ENCODE data around the gene OVOL3.
"Not testable (repeated sequence)": the region's sequence is repeated elsewhere in the genome, so short reads cannot be mapped to it uniquely, and the experiment has no call there.

Gene OVOL3

GRCh38 chr19:36101550-36102327 is 9.2 kb upstream of the OVOL3 start:
- no peak for DNase-seq

- no peak for DNase-seq
Observed at GRCh38 chr19:36103040-36103626, 7.8 kb upstream of the OVOL3 start.

GRCh38 chr19:36103842-36104552 is 6.9 kb upstream of the OVOL3 start:
- DNase-seq = no peak

- no peak for DNase-seq
Observed at GRCh38 chr19:36106441-36106840, 4.5 kb upstream of the OVOL3 start.

GRCh38 chr19:36106991-36107390 is 4.0 kb upstream of the OVOL3 start:
- DNase-seq = no peak

- no peak for DNase-seq
Observed at GRCh38 chr19:36108684-36109083, 2.3 kb upstream of the OVOL3 start.

GRCh38 chr19:36111200-36111539 is 227 bp downstream of the OVOL3 start:
- no peak for DNase-seq

- no peak for DNase-seq
Observed at GRCh38 chr19:36112678-36113077, 1.7 kb downstream of the OVOL3 start.

GRCh38 chr19:36113425-36113824 is 2.5 kb downstream of the OVOL3 start:
- no peak for DNase-seq

- DNase-seq = peak; percentile 17
Observed at GRCh38 chr19:36113894-36114720, 3.2 kb downstream of the OVOL3 start.

GRCh38 chr19:36114721-36115452 is 3.9 kb downstream of the OVOL3 start, which contains the start of gene POLR2I:
TSS of gene POLR2I (minus strand) at chr19:36114875. CDS start at chr19:36114856, 19 bp downstream.
- DNase-seq = peak; percentile 99

- peak; percentile 97 for DNase-seq
Observed at GRCh38 chr19:36115453-36116343, 4.8 kb downstream of the OVOL3 start, which contains the start of gene TBCB. TSS of gene TBCB (plus strand) at chr19:36115468. CDS start at chr19:36115561, 93 bp downstream.

GRCh38 chr19:36116344-36116637 is 5.3 kb downstream of the OVOL3 start:
- DNase-seq = no peak

GRCh38 chr19:36120092-36120983 is 9.4 kb downstream of the OVOL3 start:
- DNase-seq = no peak

GRCh38 chr19:36120984-36121358 is 10.0 kb downstream of the OVOL3 start:
- DNase-seq = no peak

GRCh38 chr19:36121486-36122124 is 10.7 kb downstream of the OVOL3 start:
- no peak for DNase-seq

GRCh38 chr19:36125557-36125956 is 14.6 kb downstream of the OVOL3 start:
- no peak for DNase-seq

- no peak for DNase-seq
Observed at GRCh38 chr19:36128392-36128736, 17.4 kb downstream of the OVOL3 start.

- DNase-seq = peak; percentile 21
Observed at GRCh38 chr19:36131221-36131620, 20.3 kb downstream of the OVOL3 start.

GRCh38 chr19:36134867-36135266 is 23.9 kb downstream of the OVOL3 start:
- DNase-seq = not testable (repeated sequence)

Measured in CD4-positive, alpha-beta T cell treated with Interleukin-17A for 4 hours (primary cell).